Gastrocnemius medialis (tissue), 4 donors: ENCODE measurements around the gene MYL6.

Source experiments
- CTCF ChIP-seq, 5 experiments: fragments of 450-650 bp in 3 of 5; fragments of 200-600 bp in 2 of 5; sonication (generic) in 2 of 5; IDR thresholded peaks in 4 of 5; conservative IDR thresholded peaks in 1 of 5; 1 replicate in 4 of 5; 2 replicates in 1 of 5; pipeline ENCODE4 v1.5.1; 2016 to 2019; ENCODE audit warnings: antibody characterized with exemption in 5 of 5, mild to moderate bottlenecking in 3 of 5, moderate library complexity in 3 of 5
- POLR2A ChIP-seq, 2 donors: fragments of 450-650 bp; IDR thresholded peaks; one replicate each; pipeline ENCODE4 v1.6.1; 2017; ENCODE audit warnings: antibody characterized with exemption in 2 of 2, mild to moderate bottlenecking in 2 of 2, moderate library complexity in 2 of 2

GRCh38 chr12:56116267-56117081 is 41.7 kb upstream of the MYL6 start, which contains the start of gene RPL41:
- TF ChIP-seq CTCF (IDR thresholded peaks at IDR 0.05 in 4 of 5, conservative IDR thresholded peaks at IDR 0.05 in 1 of 5) (peak in 1 of 5 experiments; percentile 11), POLR2A (IDR thresholded peaks at IDR 0.05) (peak; percentile 95 to 97)
